H1 (cell line): ENCODE measurements around the gene GCNA.

Source experiments
- EP300 ChIP-seq, 2 experiments: IDR thresholded peaks; 1 replicate in 1 of 2; 2 replicates in 1 of 2; pipeline ENCODE4 v1.6.1; 2011 to 2012; ENCODE audit warnings: low read depth in 2 of 2, low read length in 2 of 2, mild to moderate bottlenecking in 2 of 2, borderline replicate concordance in 1 of 2, inconsistent platforms in 1 of 2, moderate library complexity in 1 of 2
- FOSL1 ChIP-seq: IDR thresholded peaks from 2 replicates; pipeline ENCODE4 v1.6.1; 2011; ENCODE audit warnings: mild to moderate bottlenecking, low read depth, low read length, moderate library complexity; ENCODE audit not compliant: insufficient read depth
- GABPA ChIP-seq: IDR thresholded peaks from 2 replicates; pipeline ENCODE4 v1.6.1; 2011; ENCODE audit warnings: mild to moderate bottlenecking, low read length, moderate library complexity, borderline replicate concordance; ENCODE audit not compliant: insufficient read depth
- KDM1A ChIP-seq: fragments of 200-600, 300-600 bp; sonication (generic); IDR thresholded peaks from 2 replicates; pipeline ENCODE4 v1.7.1; 2016; ENCODE audit warnings: mild to moderate bottlenecking, low read length, borderline replicate concordance
- MAFK ChIP-seq: IDR thresholded peaks from 2 replicates; pipeline ENCODE4 v1.6.1; 2012; ENCODE audit warnings: low read depth, mild to moderate bottlenecking, improper control_type of control experiment, low read length
- POLR2A ChIP-seq, 2 experiments: IDR thresholded peaks; 1 replicate in 1 of 2; 2 replicates in 1 of 2; pipeline ENCODE4 v1.6.1; 2011; ENCODE audit warnings: low read depth in 2 of 2, low read length in 2 of 2, mild to moderate bottlenecking in 2 of 2; ENCODE audit errors: control extremely low read depth in 1 of 2
- POLR2AphosphoS5 ChIP-seq: IDR thresholded peaks from 2 replicates; pipeline ENCODE4 v1.6.1; 2011; ENCODE audit warnings: low read depth, low read length
- USF2 ChIP-seq: IDR thresholded peaks from 2 replicates; pipeline ENCODE4 v1.6.1; 2011; ENCODE audit warnings: low read length, improper control_type of control experiment
- ZNF274 ChIP-seq: IDR thresholded peaks from 2 replicates; pipeline ENCODE4 v1.7.0; 2012; ENCODE audit warnings: low read length, borderline replicate concordance; ENCODE audit errors: extremely low read depth
- TF ChIP-seq, protein P1 (sequence below), 3 experiments: IDR thresholded peaks; 1 replicate in 2 of 3; 2 replicates in 1 of 3; pipeline versions ENCODE4 v1.5.1 to v1.6.1; 2011; ENCODE audit warnings: low read length in 3 of 3, mild to moderate bottlenecking in 3 of 3, inconsistent platforms in 2 of 3, low read depth in 1 of 3, moderate library complexity in 1 of 3; ENCODE audit not compliant: insufficient read depth in 1 of 3; ENCODE audit errors: control extremely low read depth in 1 of 3
- TF ChIP-seq, protein P2 (sequence below): IDR thresholded peaks from 2 replicates; pipeline ENCODE4 v1.6.1; 2011; ENCODE audit warnings: low read depth, mild to moderate bottlenecking, low read length; ENCODE audit not compliant: insufficient read depth

GRCh38 chrX:71581210-71581609, 3.0 kb downstream of the GCNA start:
- TF ChIP-seq, protein P1, sequence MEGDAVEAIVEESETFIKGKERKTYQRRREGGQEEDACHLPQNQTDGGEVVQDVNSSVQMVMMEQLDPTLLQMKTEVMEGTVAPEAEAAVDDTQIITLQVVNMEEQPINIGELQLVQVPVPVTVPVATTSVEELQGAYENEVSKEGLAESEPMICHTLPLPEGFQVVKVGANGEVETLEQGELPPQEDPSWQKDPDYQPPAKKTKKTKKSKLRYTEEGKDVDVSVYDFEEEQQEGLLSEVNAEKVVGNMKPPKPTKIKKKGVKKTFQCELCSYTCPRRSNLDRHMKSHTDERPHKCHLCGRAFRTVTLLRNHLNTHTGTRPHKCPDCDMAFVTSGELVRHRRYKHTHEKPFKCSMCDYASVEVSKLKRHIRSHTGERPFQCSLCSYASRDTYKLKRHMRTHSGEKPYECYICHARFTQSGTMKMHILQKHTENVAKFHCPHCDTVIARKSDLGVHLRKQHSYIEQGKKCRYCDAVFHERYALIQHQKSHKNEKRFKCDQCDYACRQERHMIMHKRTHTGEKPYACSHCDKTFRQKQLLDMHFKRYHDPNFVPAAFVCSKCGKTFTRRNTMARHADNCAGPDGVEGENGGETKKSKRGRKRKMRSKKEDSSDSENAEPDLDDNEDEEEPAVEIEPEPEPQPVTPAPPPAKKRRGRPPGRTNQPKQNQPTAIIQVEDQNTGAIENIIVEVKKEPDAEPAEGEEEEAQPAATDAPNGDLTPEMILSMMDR (IDR thresholded peaks at IDR 0.05; ENCODE audit: control extremely low read depth in 1 of 3, insufficient read depth in 1 of 3, low read depth in 1 of 3, low read length in 3 of 3): no peak
- TF ChIP-seq POLR2A (IDR thresholded peaks at IDR 0.05; ENCODE audit: control extremely low read depth in 1 of 2, low read depth in 2 of 2, low read length in 2 of 2) (no peak), EP300 (IDR thresholded peaks at IDR 0.05; ENCODE audit: borderline replicate concordance in 1 of 2, low read depth in 2 of 2, low read length in 2 of 2) (no peak), POLR2AphosphoS5 (no peak), GABPA (no peak), MAFK (no peak), FOSL1 (no peak), USF2 (no peak), KDM1A (no peak), ZNF274 (no peak)
- TF ChIP-seq, protein P2, sequence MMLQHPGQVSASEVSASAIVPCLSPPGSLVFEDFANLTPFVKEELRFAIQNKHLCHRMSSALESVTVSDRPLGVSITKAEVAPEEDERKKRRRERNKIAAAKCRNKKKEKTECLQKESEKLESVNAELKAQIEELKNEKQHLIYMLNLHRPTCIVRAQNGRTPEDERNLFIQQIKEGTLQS: no peak
